C4-2B (cell line): ENCODE measurements around the gene RNF166.

Experiments
- CTCF ChIP-seq: fragments of 450-650 bp; conservative IDR thresholded peaks from 2 replicates; pipeline ENCODE4 v1.5.1; 2017; ENCODE audit warnings: mild to moderate bottlenecking
- ZFX ChIP-seq: fragments of 450-650 bp; IDR thresholded peaks from 2 replicates; pipeline ENCODE4 v1.6.1; 2017

GRCh38 chr16:88693420-88694177 is 12.6 kb downstream of the RNF166 start:
- TF ChIP-seq CTCF (no peak), ZFX (no peak)
